A673 (cell line): ENCODE data around the gene SLC30A4. TPM values are rescaled to one million over a fixed set of nuclear protein-coding genes. Genes with fewer than 3 reads are reported as not detected.

ENCODE experiments used
- BruUV-seq: library from RNA; stranded (reverse); fragments of 400-500 nt; replicated peaks from 2 replicates; lab custom pipeline; 2021; lab: Mats Ljungman, UMichigan
- CTCF ChIA-PET: fragments of 300-600 bp; sonication (Branson Sonifier 250); formaldehyde crosslinking; loops from one replicate; lab custom pipeline; 2022; ENCODE audit warnings: antibody characterized with exemption; lab: Charles Lee
- POLR2A ChIA-PET: fragments of 300-600 bp; sonication (Branson Sonifier 250); formaldehyde crosslinking; loops from one replicate; lab custom pipeline; 2022; ENCODE audit warnings: antibody characterized with exemption; ENCODE audit not compliant: low non-redundant PET; lab: Charles Lee
- DNase-seq: peaks from one replicate; pipeline ENCODE4 v3.0.0-alpha.2; 2015; ENCODE audit warnings: low spot score
- H3K27ac ChIP-seq: fragments of 200-600 bp; sonication (generic); 2 replicates; pipeline ENCODE4 v1.5.1; 2016; ENCODE audit warnings: mixed run types, low read depth, mild to moderate bottlenecking, mixed read lengths, antibody characterized with exemption, low read length; ENCODE audit not compliant: poor library complexity, severe bottlenecking
- H3K27me3 ChIP-seq: fragments of 200-600 bp; sonication (generic); replicated peaks from 2 replicates; pipeline ENCODE4 v1.6.1; 2017; ENCODE audit warnings: mixed run types, low read depth, mild to moderate bottlenecking, mixed read lengths, antibody characterized with exemption, low read length; ENCODE audit not compliant: insufficient read depth, poor library complexity
- H3K36me3 ChIP-seq: fragments of 200-600 bp; sonication (generic); 2 replicates; pipeline ENCODE4 v1.6.1; 2016; ENCODE audit warnings: mixed run types, mild to moderate bottlenecking, mixed read lengths, antibody characterized with exemption, low read length; ENCODE audit not compliant: insufficient read depth, poor library complexity, severe bottlenecking
- H3K4me1 ChIP-seq: fragments of 200-600 bp; sonication (generic); 2 replicates; pipeline ENCODE4 v1.6.1; 2017; ENCODE audit warnings: mixed run types, mild to moderate bottlenecking, mixed read lengths, antibody characterized with exemption, low read length; ENCODE audit not compliant: insufficient read depth, poor library complexity, severe bottlenecking
- H3K4me3 ChIP-seq: fragments of 200-600 bp; sonication (generic); 2 replicates; pipeline ENCODE4 v1.5.1; 2016; ENCODE audit warnings: low read depth, mixed run types, mild to moderate bottlenecking, mixed read lengths, low read length; ENCODE audit not compliant: poor library complexity, severe bottlenecking
- H3K9me3 ChIP-seq: fragments of 200-600 bp; sonication (generic); 2 replicates; pipeline ENCODE4 v1.6.1; 2016; ENCODE audit warnings: mixed run types, low read depth, mild to moderate bottlenecking, mixed read lengths, antibody characterized with exemption, low read length; ENCODE audit not compliant: poor library complexity, severe bottlenecking
- EZH2 ChIP-seq: fragments of 200-600 bp; sonication (generic); IDR thresholded peaks from 2 replicates; pipeline ENCODE4 v1.6.1; 2017; ENCODE audit warnings: borderline replicate concordance, low read depth, mild to moderate bottlenecking, mixed read lengths, antibody characterized with exemption, low read length; ENCODE audit not compliant: poor library complexity, severe bottlenecking
- intact Hi-C: fragments of 100-400 bp; cut with micrococcal nuclease; formaldehyde crosslinking; loops from one replicate; pipeline ENCODE4 v1.10.0; 2022; ENCODE audit not compliant: unreplicated experiment
- total RNA-seq: library from RNA; stranded (reverse); gene quantifications from 2 replicates; pipeline ENCODE4 v1.2.3, GENCODE V29; 2021
- TF ChIP-seq, protein P1 (sequence below): fragments of 300-800, 200-600 bp; sonication (generic); conservative IDR thresholded peaks from 2 replicates; pipeline ENCODE4 v1.5.1; 2017; ENCODE audit warnings: low read depth, mild to moderate bottlenecking, antibody characterized with exemption, low read length, moderate library complexity, mixed read lengths

The SLC30A4 gene
- total RNA-seq, 1 experiment from 2014 or later, result 1.1 TPM

DNA sequence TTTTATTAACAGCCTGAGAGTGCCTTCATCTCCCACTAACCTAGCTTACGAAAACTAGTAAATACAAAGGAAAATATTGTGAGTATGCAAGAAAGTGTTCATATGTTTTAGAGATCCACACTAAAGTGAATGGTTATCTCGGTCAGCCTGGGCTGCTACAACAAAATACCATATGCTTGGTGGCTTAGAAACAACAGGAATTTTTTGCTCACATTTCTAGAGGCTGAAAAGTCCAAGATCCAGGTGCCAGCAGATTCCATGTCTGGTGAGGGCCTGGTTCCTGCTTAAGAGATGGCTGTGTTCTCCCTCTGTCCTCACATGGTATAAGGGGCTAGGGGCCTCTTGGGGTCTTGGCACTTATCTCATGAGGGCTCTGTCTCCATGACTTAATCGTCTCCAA, 20.5 kb upstream of the SLC30A4 start:
- H3K27ac ChIP-seq, result no peak overlapping the region
- no peak overlapping the region for H3K4me3 ChIP-seq
- H3K27me3 ChIP-seq, result no peaks in the 10 kb centered on the region
- no peaks in the 10 kb centered on the region for H3K36me3 ChIP-seq
- no peak for DNase-seq
- CTCF ChIA-PET, result no interaction called here
- no TSS peak for BruUV-seq
- intact Hi-C loops, result no loop called here
- POLR2A ChIA-PET, result no interaction called here
- H3K9me3 ChIP-seq, result no peaks in the 10 kb centered on the region
- no peak for TF ChIP-seq EZH2
- TF ChIP-seq, protein P1, sequence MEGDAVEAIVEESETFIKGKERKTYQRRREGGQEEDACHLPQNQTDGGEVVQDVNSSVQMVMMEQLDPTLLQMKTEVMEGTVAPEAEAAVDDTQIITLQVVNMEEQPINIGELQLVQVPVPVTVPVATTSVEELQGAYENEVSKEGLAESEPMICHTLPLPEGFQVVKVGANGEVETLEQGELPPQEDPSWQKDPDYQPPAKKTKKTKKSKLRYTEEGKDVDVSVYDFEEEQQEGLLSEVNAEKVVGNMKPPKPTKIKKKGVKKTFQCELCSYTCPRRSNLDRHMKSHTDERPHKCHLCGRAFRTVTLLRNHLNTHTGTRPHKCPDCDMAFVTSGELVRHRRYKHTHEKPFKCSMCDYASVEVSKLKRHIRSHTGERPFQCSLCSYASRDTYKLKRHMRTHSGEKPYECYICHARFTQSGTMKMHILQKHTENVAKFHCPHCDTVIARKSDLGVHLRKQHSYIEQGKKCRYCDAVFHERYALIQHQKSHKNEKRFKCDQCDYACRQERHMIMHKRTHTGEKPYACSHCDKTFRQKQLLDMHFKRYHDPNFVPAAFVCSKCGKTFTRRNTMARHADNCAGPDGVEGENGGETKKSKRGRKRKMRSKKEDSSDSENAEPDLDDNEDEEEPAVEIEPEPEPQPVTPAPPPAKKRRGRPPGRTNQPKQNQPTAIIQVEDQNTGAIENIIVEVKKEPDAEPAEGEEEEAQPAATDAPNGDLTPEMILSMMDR, result no peak
- no peaks in the 10 kb centered on the region for H3K4me1 ChIP-seq

DNA sequence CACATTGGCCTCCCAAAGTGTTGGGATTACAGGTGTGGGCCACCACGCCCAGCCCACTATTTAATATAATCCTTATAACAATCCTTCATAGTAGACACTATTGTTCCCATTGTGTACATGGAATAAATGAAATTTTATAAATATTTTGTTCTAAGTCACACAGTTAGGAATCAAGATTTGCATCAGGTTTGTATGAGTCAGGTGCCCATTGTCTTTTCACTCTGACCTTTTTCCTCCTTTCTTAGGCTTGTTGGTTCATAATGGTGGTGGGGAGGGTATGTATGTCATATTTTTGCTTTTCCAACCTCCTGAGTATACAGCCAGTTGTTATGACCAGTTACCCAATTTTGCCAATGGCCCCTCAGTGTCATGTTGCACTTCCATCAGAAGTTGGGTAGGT, 18.0 kb upstream of the SLC30A4 start:
- intact Hi-C loops, result no loop called here
- no peaks in the 10 kb centered on the region for H3K9me3 ChIP-seq
- ChIA-PET CTCF (no interaction called here), POLR2A (no interaction called here)
- no peak overlapping the region for H3K27ac ChIP-seq
- TF ChIP-seq, protein P1, result no peak
- TF ChIP-seq EZH2, result no peak
- H3K27me3 ChIP-seq, result no peaks in the 10 kb centered on the region
- no peak overlapping the region for H3K4me3 ChIP-seq
- H3K36me3 ChIP-seq, result no peaks in the 10 kb centered on the region
- H3K4me1 ChIP-seq, result no peaks in the 10 kb centered on the region
- no peak for DNase-seq
- no TSS peak for BruUV-seq

DNA sequence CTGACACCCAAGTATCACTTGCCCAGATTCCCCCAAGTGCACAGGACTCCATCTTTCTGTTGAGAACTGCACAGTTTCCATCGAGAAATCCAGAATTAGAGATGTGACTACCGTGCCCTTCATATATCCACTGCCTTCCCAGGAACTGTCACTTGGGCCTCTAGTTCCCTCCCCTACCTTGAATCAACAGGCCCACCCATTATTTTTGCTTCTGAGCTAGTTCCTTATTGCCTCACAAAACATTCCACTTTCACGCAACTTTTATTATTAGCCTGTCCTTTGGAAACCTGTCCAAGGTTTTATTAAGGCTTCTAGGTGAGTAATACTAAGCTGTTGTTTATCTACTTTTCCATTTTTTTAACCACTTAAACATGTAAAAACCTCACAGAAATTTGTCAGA, 17.1 kb upstream of the SLC30A4 start:
- Histone ChIP-seq H3K9me3 (no peaks in the 10 kb centered on the region), H3K36me3 (no peaks in the 10 kb centered on the region), H3K27ac (no peak overlapping the region), H3K4me1 (no peaks in the 10 kb centered on the region), H3K4me3 (no peak overlapping the region), H3K27me3 (no peaks in the 10 kb centered on the region)
- intact Hi-C loops, result no loop called here
- DNase-seq, result no peak
- no TSS peak for BruUV-seq
- TF ChIP-seq, protein P1, result no peak
- TF ChIP-seq EZH2, result no peak
- CTCF ChIA-PET, result no interaction called here
- POLR2A ChIA-PET, result no interaction called here
